ENCODE results near the gene CST9.

DNA sequence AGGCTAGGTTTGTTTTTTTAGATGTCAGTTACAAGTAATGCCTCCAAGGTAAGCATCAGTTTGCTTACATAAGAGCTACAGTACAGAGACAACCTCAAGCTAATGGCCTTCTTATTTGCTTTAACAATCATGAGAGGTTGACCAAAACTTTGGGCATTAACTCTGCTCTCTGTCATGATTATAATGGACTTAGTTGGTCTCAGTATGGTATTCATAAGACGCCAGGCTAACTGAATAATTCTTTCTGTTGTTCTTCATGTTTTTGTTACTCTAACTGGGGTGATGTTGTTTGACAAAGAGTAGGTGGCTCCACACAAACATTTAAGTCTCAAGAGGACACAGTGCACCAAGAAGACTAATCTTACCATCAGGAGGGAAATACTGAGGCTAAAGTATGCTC lies 9.8 kb downstream of the CST9 start:
- TF ChIP-seq, protein P1, sequence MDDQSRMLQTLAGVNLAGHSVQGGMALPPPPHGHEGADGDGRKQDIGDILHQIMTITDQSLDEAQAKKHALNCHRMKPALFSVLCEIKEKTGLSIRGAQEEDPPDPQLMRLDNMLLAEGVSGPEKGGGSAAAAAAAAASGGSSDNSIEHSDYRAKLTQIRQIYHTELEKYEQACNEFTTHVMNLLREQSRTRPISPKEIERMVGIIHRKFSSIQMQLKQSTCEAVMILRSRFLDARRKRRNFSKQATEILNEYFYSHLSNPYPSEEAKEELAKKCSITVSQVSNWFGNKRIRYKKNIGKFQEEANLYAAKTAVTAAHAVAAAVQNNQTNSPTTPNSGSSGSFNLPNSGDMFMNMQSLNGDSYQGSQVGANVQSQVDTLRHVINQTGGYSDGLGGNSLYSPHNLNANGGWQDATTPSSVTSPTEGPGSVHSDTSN (IDR thresholded peaks at IDR 0.05): no peak
- TF ChIP-seq, protein P2, sequence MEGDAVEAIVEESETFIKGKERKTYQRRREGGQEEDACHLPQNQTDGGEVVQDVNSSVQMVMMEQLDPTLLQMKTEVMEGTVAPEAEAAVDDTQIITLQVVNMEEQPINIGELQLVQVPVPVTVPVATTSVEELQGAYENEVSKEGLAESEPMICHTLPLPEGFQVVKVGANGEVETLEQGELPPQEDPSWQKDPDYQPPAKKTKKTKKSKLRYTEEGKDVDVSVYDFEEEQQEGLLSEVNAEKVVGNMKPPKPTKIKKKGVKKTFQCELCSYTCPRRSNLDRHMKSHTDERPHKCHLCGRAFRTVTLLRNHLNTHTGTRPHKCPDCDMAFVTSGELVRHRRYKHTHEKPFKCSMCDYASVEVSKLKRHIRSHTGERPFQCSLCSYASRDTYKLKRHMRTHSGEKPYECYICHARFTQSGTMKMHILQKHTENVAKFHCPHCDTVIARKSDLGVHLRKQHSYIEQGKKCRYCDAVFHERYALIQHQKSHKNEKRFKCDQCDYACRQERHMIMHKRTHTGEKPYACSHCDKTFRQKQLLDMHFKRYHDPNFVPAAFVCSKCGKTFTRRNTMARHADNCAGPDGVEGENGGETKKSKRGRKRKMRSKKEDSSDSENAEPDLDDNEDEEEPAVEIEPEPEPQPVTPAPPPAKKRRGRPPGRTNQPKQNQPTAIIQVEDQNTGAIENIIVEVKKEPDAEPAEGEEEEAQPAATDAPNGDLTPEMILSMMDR (IDR thresholded peaks at IDR 0.05): no peak

Data from A549 (cell line).